Measurements from ENCODE around the gene CLK2. TPM values are rescaled to one million over a fixed set of nuclear protein-coding genes. Genes with fewer than 3 reads are reported as not detected.
"Not testable (repeated sequence)": the region's sequence is repeated elsewhere in the genome, so short reads cannot be mapped to it uniquely, and the experiment has no call there.

The CLK2 gene
- total RNA-seq, 1 donor from 2014 or later: 22.6 TPM

DNA sequence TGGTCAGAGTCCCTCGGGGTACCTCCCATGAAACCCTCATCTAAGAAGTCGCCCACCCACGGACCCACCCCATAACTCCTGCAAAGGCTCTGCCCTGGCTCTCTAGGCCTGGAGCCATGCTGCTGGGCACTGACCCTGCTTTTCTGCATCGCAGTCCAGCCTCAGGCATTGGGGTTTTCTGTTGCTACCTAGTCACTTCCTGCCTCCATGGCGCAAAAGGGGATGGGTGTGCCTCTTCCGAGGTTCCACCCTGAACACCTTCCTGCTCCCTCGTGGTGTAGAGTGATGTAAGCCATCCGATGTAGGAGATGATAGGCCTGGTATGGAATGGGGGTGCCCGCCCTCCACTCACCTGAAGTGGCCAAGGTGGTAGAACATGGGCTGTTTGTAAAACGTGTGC lies 58.6 kb downstream of the CLK2 start:
- not testable (repeated sequence) for ATAC-seq; DNase-seq (ENCODE audit: low spot score)

Other genes starting within 250 kb of the CLK2 start
- gene DCST2, start 239.7 kb downstream of the CLK2 start, total RNA-seq: 1.4 TPM
- gene DCST1, start 239.7 kb downstream of the CLK2 start, total RNA-seq: 0.13 TPM
- gene ADAM15, start 222.2 kb downstream of the CLK2 start, total RNA-seq: 21.4 TPM
- 3.3 TPM for gene EFNA4, start 209.8 kb downstream of the CLK2 start, total RNA-seq
- gene EFNA3, start 194.7 kb downstream of the CLK2 start, total RNA-seq: 0.43 TPM
- 85.1 TPM for gene EFNA1, start 145.6 kb downstream of the CLK2 start, total RNA-seq
- 22.4 TPM for gene SLC50A1, start 137.7 kb downstream of the CLK2 start, total RNA-seq
- 76.8 TPM for gene DPM3, start 133.0 kb downstream of the CLK2 start, total RNA-seq
- gene KRTCAP2, start 100.2 kb downstream of the CLK2 start, total RNA-seq: 75.6 TPM
- gene TRIM46, start 99.7 kb downstream of the CLK2 start, total RNA-seq: 0.23 TPM
- gene THBS3, start 65.6 kb downstream of the CLK2 start, total RNA-seq: 16.8 TPM
- gene MTX1, start 64.8 kb downstream of the CLK2 start, total RNA-seq: 22.6 TPM
- 9.6 TPM for gene ENTREP3, start 18.0 kb downstream of the CLK2 start, total RNA-seq
- 24.9 TPM for gene SCAMP3, start 11.1 kb downstream of the CLK2 start, total RNA-seq
- gene HCN3, start 4.0 kb upstream of the CLK2 start, total RNA-seq: 2.5 TPM
- 109 TPM for gene PKLR, start 27.9 kb upstream of the CLK2 start, total RNA-seq
- gene FDPS, start 35.4 kb upstream of the CLK2 start, total RNA-seq: 266 TPM
- gene RUSC1, start 47.4 kb upstream of the CLK2 start, total RNA-seq: 8.5 TPM

Measured in left lobe of liver (tissue), 2 donors.